GM18870 (cell line): ENCODE results near the gene EPHA4.

Experiments
- ATAC-seq: cut with Tn5 transposase; IDR thresholded peaks from one replicate; pipeline ENCODE4 v1.9.1; 2021; ENCODE audit warnings: moderate library complexity; ENCODE audit not compliant: unreplicated experiment

Gene EPHA4

GRCh38 chr2:221405521-221405920 lies 166.6 kb downstream of the EPHA4 start:
- no peak for ATAC-seq

- ATAC-seq = no peak
Observed at GRCh38 chr2:221402072-221402471, 170.0 kb downstream of the EPHA4 start.

- ATAC-seq = no peak
Observed at GRCh38 chr2:221400411-221400810, 171.7 kb downstream of the EPHA4 start.

DNA sequence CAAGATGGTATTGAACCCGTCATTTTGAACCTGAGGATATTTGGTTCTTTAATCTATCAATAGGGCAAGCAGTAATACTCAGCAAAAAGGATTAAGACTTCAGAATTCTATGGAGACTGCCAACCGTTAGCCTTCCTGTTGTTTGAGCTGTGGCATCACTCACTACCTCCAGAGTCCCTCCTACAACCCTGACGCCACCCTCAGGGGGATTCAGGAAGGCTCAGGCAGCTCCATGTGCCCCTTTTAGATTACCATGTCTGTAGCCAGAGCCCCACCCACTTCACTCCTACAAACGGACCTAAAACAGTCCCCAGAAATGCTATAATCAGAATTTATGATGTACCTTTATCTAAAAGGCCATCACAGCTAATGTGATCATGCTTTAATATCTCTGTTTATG lies 172.9 kb downstream of the EPHA4 start:
- no peak for ATAC-seq

DNA sequence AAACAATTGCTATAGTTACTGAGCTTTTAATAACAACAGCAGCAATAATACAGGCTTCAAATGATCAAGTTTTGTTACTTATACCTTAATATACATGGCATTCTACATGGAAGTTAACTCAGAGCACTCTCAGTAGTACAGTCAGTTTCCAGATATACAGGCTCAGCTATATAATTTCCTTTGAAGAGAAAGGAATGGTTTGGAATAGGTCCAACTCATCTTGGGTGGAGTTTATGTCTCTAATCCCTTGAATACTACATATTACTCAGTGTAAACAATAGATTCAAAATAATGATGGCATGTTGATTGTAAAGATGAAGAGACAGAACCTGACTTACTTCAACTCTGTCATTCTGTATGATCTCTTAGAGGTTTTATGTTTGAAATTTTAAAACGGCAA lies 174.9 kb downstream of the EPHA4 start:
- no peak for ATAC-seq

DNA sequence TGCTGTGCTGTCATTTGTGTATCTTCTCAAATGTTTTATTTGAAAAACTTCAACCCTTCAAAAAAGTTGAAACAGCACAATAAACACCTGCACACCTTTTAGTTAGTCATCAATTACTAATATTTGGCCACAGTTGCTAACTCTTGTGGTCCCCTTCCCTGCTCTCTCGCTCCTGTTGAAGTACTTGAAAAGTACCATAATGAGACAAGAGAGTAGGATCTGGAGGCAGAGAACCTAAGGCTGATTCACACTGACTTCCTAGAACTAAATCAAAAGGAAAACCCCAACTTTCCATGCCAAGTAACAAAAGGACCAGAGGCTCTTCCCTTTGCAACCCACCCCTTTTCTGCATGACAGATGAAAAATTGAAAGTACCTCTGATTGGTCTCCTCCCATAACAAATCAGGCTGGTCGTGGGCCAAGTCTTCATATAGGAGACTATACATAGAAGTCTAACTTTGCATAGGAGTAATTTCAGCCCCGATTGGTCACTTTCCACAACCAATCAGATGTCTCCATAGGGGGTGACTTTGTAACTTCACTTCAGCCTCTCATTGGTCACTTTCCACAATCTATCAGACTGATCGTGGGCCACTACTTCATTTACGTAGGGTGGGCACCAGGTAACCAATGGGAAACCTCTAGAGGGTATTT lies 179.7 kb downstream of the EPHA4 start:
- no peak for ATAC-seq

- ATAC-seq = no peak
Observed at GRCh38 chr2:221390878-221391277, 181.2 kb downstream of the EPHA4 start.

DNA sequence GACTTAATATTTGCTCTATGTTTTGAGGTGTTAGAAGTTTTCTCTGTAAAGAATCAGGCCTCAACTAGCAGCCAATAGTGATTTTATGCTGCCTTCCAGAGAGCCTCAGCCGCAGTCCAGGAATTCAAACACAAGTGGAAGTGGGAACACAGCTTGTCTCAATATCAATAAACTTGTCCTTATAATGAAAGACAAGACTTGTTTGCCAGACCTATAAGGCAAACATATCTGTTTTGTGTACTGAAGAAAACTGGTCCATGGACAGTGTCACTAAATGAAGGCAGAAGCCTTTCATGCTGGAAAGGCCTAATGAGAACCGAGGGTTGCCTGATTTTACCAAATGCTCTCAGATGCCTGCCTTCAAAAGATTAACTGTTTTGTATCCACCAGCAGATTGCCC lies 182.2 kb downstream of the EPHA4 start:
- no peak for ATAC-seq

DNA sequence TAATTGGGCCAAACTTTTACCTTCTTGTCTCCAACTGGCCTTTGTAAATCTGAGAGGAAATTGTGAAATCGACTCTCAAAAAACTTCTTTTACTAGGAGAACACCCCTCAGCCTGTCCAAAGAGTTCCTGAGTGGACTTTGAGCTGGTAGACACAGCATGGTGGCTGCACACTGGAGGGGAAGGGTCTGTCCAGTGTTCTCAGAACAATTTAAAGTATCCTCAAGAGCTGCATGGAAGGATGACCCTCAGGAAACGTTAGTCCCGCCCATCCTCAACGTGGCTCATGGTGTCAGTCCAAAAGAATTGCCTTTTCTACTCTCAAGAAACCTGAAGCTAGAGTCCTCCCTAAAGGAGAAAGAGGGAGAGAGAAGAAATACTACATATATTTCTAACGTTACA lies 182.7 kb downstream of the EPHA4 start:
- no peak for ATAC-seq

DNA sequence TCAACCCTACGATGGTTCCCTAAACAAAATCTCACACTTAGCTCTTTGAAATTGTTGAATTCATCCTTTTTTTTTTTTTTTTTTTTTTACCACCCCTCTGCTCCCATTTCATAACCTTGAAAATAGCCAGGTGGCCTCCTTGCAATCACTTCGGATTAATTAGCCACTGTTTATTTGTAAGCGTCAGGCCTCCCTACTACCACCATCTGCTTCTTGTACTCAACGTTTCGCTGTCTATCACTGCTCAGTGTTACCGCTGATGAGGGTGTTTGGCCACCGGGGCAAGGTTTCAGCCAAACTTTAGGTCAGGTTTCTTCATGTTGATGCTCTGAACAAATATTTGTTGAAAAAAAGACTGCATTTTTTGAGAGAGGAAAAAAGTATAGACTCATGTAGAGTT lies 183.2 kb downstream of the EPHA4 start:
- no peak for ATAC-seq

DNA sequence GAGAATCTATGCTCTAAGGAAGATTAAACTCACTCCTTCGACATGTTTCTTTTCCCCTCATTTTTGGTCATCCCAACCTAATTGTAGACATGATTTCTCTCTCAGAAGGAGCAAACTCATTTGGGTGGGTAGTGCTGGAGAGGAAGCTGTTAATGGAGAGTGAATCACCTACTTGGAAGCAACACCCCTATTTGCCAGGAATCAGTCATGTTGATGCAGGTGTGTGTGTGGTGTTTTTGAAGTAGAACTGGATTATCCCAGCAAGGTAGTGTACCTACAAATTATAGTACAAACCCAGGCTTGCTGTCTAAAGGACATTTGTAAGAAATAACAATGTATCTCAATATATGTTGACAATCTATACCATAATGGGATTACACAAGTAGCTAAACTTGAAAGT lies 186.4 kb downstream of the EPHA4 start:
- ATAC-seq = no peak

- no peak for ATAC-seq
Observed at GRCh38 chr2:221381928-221382488, 190.1 kb downstream of the EPHA4 start.

GRCh38 chr2:221380686-221381085 lies 191.4 kb downstream of the EPHA4 start:
- ATAC-seq = no peak

- no peak for ATAC-seq
Observed at GRCh38 chr2:221380062-221380461, 192.0 kb downstream of the EPHA4 start.

GRCh38 chr2:221377597-221377996 lies 194.5 kb downstream of the EPHA4 start:
- ATAC-seq = no peak

- ATAC-seq = no peak
Observed at GRCh38 chr2:221377066-221377465, 195.0 kb downstream of the EPHA4 start.

GRCh38 chr2:221374234-221374633 lies 197.9 kb downstream of the EPHA4 start:
- no peak for ATAC-seq

GRCh38 chr2:221372907-221373306 lies 199.2 kb downstream of the EPHA4 start:
- ATAC-seq = no peak

DNA sequence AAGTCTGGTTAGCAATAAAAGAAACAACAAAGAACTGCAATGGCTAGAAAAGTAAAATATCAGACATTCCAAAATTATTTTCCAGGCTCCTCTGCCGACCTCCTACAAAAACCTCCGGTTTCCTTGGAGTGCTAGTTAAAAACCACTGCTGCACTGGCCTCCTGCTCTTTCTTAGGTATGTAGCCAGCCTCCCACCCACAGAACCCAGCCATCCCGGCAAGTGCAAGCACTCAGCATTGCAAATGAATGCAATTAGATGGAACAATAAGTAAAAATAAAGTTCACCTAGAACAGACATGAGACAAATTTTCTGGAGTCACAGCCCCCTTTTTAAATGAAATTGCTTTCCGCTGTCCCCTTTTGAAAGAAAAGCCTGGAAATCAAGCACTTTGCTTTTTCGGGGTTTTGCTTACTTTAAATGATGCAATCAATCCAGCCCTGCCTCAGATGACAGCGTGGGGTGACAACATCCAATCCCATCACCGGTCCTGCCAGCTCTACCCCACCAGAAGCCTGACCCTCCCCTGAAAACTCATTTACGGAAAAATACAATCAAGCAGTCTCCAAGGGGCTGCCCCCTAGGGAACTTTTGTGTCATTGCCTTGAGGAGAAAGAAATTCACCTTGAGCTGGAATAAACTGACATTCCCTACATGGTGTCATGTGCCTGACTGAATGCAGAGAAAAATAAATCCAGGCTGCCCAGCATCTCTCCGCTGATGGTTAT lies 199.8 kb downstream of the EPHA4 start:
- no peak for ATAC-seq

- no peak for ATAC-seq
Observed at GRCh38 chr2:221371347-221371746, 200.8 kb downstream of the EPHA4 start.

- no peak for ATAC-seq
Observed at GRCh38 chr2:221370857-221371211, 201.3 kb downstream of the EPHA4 start.

- no peak for ATAC-seq
Observed at GRCh38 chr2:221370076-221370856, 201.8 kb downstream of the EPHA4 start.
